NCI-H526 treated with DMSO at 0.1 percent for 48 hours (cell line): Measurements from ENCODE around the gene ABCC9.
"Not testable (repeated sequence)": the region's sequence is repeated elsewhere in the genome, so short reads cannot be mapped to it uniquely, and the experiment has no call there.

ENCODE experiments used
- DNase-seq: peaks from one replicate; lab custom pipeline; 2025; lab: John Stamatoyannopoulos, UW

Gene ABCC9

DNA sequence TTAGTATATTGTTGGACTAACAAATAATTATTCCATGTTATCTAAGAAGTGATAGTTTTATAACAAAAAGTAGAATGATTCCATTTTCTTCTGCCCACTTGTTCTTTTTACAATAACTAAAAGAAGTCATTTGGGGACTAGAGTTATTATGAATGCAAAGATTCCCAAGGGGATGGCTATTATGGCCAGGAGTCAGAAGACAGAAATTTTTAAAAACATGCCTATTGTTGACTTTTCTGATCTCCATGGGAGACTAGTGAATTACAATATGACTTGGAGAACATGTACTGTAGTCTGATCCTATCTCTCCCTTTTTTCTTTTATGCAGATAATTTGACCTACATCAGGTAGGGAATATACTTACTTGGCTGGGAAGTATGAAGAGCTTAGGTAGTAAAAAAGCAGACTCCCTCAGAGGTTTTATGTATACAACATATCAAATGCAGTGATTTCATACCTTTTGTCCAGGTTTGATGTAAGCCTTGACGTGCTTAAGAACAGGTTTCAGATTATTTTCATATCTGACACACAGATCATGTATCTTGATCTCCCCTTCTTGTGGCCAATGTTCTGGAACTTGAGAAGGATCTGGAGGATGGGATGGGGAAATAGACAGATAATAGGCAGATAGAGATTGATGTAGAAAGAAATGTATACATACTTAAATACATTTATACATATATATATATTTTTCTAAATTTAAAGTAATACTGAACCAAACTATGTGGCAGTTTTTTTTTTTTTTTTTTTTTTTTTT is 125.7 kb downstream of the ABCC9 start:
- no peak for DNase-seq

DNA sequence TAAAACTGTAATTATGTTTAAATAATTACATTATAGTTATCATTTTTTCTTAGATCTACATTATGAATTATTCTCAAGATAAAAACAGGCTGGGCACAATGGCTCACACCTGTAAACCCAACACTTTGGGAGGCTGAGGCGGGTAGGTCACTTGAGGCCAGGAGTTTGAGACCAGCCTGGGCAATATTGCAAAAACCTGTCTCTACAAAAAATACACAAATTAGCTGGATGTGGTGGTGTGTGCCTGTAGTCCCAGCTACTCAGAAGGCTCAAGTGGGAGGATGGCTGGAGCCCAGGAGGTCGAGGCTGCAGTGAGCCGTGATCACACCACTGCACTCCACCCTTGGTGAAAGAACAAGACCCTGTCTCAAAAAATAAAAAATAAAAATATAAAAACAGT is 126.4 kb downstream of the ABCC9 start:
- no peak for DNase-seq

DNA sequence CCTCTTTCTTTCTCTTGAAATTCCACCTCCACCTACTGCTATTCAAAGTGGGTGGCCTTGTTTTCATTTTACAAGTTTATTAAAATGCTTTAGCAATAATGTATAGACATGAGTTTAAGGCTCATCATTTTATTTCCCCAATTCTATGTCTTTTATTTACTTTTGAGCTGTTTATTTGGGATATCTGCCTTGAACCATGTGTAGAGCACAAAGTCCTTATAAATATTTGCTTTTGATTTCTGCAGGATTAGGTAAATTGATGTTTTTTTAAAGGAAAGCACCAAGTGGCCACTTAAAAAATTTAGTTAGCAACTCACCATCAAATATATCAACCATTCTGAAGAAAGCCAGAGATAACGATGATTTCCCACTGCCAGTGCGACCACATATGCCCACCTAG is 126.9 kb downstream of the ABCC9 start:
- no peak for DNase-seq

DNA sequence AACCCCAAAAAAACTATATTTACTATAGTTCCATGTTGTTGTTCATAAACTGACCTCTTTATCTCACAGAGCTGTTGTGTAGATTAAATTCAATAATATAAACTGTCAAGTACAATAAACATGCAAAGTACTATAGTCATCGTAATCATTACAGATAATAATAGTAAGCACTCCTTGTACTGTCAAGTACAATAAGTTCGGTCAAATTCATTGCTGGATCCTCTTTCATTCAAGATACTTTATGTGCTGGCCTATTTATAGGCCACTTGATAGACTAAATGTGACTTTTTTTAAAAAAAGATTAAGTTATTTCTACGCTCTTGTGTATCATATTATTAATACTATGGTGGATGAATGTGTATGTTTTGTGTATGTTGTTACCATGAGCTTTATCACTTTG is 127.5 kb downstream of the ABCC9 start:
- DNase-seq: no peak

DNA sequence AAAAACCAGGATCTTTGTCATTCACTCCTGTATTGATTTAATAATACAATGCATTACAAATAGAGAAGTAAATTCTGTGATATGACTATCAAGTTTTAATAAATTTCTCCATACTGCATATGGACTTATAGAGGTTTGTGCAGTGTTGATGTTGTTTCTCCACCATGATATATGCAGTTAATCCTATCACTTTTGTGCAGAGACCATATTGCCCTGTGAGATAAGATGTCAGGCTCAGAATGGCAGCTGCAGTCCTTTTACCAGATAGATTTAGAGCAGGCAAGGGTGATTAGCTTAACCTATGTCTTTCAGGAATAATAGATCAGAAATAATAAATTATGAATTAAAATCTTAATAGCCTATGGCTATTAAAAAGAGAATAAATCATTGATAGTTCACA is 128.1 kb downstream of the ABCC9 start:
- no peak for DNase-seq

DNA sequence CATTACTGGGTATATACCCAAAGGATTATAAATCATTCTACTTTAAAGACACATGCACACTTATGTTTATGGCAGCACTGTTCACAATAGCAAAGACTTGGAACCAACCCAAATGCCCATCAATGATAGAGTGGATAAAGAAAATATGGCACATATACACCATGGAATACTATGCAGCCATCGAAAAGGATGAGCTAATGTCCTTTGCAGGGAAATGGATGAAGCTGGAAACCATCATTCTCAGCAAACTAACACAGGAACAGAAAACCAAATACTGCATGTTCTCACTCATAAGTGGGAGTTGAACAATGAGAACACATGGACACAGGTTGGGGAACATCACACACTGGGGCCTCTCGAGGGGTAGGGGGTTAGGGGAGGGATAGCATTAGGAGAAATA is 128.9 kb downstream of the ABCC9 start:
- not testable (repeated sequence) for DNase-seq

DNA sequence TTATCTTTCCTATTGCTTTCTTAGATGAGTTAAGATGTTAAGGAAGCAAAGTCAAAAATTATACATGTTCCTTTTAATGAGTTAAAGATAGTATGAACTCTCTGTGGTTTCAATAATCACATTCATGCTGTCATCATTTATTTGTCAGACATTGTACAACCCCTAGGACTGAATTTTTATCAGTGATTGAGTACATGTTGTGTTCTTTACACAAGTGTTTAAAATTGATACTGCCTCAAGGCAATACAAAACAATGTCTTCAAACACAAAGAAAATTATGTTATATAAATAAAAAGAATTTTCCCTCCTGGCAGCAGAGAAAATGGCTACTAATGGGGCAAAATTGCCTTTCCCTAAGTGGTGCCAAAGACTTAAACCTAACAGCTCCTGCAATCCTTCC is 132.1 kb downstream of the ABCC9 start:
- DNase-seq: no peak

DNA sequence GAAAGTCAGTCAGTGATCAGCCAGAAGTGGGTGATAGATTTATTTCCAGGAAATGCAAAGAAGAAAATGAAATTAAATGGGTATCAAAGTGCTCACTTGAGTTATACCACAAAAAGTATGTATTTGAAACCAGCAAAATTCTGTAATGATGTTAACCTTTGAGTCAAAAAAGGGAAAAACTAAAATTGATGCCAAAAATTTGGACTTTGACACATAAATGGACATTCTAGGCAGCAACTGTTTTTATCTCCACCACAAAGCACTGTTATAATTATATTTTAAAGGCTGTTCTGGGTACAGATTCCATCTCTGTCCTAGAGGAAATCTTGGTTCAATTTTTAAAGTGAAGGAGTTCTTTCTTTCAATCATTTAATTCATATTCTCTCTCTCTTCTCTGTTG is 135.0 kb downstream of the ABCC9 start:
- DNase-seq: no peak

DNA sequence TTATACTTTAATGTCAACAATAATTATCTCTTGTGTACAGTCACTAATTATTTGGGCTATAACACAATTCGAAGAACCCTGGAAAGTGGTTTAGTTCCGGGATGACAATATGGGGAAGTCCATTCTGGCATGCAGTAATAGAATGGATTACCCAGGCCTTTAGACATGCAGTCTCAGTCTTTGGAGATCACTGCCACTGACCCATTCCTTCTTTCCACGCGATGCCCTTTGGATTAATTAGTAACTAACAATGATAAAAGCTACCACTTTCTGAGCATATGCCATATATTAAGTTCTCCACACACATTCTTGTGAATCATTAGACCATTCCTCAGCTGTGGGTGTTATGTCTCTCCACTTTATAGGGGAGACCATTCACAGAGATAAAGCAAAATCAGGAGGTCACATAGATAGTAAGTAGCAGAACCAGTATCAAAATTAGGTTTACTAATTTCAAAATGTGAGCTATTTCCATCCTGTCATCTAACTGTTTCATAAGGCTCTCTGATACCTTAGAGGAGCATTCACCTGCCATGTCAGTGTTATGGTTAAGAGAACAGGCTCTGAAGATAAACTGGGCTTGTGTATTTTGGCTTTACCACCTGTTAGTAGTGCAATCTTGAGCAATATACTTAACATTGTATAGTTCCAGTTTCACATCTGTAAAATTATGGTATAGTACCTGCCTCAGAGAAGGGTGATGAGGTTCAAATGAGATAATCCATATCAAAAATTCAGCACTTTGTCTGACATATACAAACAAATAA is 139.5 kb downstream of the ABCC9 start:
- no peak for DNase-seq

DNA sequence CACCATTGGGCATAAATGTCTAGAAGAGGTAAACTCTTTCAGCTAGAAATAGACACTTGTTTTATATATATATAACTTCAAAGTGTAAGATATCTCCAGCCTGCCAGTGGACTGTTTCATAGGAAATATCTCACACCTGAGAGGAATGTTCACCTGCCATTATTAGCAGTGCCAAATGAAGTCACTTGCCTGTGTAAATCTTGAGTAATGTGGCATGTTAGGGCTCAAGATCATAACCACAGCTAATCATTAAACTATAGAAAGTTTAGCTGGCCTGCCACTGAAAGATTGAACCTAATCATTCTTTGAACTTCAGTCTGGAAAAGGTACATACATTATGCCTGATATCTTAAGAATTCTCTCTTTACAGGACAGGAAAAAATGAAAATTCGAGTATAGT is 141.2 kb downstream of the ABCC9 start:
- no peak for DNase-seq

DNA sequence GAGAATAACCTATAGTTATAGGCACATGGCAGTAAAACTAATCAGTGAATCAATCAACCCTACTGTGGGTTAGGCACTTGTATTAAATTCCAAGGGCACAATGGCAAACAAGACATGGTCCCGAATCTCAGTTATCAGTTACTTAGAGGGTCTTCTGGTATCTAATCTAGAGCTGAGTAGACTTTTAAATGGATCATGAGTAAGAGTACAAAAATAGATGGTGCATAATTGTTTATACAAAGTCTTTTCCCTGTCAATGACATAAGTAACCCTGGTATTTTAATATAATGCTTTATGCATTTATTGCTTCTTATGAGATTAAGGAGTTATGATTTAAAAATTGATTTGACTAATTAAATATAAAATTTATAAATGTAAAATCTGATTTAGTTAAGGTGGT is 143.7 kb downstream of the ABCC9 start:
- no peak for DNase-seq

DNA sequence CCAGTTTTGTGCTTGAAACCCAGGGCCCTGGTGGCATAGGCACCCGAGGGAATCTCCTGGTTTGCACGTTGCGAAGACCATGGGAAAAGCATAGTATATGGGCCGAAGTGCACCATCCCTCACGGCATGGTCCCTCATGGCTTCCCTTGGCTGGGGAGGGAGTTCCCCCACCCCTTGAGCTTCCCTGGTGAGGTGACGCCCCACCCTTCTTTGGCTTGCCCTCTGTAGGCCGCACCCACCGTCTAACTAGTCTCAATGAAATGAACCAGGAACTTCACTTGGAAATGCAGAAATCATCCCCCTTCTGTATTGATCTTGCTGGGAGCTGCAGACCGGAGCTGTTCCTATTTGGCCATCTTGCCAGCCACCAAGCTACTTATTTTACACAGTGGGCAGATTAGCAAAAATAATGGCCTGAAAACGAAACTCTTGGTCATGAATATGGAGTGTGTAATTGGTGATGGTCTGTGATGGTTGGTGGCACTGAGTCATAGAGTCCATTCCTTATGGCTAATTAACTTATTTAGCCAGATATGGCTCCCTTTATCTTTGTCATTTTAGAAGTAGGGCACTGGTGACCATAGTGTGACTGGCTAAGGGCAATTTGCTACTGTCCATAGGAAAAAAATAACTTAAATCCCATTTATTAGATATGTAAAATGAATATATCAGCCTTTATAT is 145.4 kb downstream of the ABCC9 start:
- DNase-seq: no peak

DNA sequence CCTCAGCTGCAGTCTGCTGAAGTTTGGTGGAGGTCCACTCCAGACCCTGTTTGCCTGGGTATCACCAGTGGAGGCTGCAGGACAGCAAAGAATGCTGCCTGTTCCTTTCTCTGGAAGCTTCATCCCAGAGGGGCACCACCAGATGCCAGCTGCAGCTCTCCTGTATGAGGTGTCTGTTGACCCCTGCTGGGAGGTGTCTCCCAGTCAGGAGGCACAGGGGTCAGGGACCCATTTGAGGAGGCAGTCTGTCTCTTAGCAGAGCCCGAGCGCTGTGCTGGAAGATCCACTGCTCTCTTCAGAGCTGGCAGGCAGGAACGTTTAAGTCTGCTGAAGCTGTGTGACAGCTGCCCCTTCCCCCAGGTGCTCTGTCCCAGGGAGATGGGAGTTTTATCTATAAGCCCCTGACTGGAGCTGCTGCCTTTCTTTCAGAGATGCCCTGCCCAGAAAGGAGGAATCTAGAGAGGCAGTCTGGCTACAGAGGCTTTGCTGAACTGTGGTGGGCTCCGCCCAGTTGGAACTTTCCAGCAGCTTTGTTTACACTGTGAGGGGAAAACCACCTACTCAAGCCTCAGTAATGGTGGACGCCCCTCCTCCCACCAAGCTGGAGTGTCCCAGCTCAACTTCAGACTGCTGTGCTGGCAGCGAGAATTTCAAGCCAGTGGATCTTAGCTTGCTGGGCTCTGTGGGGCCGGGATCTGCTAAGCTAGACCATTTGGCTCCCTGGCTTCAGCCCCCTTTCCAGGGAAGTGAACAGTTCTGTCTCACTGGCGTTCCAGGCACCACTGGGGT is 146.2 kb downstream of the ABCC9 start:
- DNase-seq: not testable (repeated sequence)

DNA sequence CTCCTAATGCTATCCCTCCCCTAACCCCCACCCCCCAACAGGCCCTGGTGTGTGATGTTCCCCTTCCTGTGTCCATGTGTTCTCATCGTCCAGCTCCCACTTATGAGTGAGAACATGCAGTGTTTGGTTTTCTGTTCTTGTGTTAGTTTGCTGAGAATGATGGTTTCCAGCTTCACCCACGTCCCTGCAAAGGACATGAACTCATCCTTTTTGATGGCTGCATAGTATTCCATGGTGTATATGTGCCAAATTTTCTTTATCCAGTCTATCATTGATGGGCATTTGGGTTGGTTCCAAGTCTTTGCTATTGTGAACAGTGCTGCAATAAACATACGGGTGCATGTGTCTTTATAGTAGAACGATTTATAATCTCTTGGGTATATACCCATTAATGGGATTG is 151.5 kb downstream of the ABCC9 start:
- not testable (repeated sequence) for DNase-seq

DNA sequence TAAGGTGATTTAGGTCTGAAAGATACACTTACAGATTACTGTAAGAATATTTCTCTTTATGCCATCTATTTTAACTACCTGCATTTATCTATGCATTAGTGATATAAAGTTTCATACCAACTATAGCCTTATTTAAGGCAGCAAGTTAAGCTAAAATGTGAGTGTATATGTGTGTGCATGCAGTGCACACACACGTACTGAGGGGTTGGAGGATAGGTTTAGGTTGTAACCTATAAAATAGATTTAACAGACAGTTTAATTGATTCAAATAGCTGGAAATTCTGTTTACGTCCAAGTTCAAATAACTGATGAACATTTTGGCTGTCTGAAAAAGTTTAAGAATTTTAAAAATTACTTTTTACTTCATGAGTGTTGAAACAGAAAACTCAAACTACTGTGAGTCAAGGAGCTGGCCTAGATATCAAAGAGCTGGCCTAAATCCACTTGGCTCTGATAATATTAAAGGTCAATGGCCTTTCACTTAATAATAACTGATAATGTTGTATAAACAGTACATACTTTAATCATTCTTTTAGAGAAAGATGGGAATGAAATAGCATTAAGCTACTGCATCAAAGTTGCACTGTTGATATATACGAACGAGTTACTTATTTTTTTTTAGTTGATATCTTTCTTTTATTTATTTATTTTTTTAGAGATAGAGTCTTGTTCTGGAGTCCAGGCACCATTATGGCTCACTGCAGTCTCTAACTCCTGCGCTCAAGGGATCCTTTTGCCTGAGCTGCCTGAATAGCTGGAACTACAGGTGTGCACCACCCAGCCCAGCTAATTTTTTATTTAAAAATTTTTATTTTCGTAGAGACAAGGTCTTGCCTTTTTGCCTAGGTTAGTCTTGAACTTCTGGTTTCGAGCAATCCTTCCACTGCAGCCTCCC is 152.9 kb downstream of the ABCC9 start:
- DNase-seq: no peak

DNA sequence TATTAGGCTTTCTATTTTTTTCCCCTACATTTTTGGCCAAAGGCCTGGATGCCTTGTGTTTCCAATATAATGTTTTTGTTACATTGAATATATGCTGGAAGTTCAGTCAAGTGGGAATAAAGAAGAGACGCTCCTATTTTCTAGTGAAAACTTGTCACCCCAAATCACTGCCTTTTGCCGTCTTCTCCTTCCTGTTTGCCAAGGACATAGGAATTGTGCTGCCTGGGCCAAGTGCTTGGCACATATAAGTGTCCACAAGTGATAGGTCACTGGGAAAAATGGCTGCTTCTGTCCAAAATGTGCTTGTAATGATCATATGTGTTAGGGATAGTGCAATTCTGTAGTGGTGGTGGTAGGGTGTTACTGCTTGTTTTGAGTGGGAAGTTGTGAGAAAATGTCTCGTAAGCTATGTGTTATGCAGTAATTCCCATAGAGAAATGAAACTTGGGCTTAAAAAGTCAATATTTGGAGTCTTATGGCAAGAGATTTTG is 155.1 kb downstream of the ABCC9 start:
- no peak for DNase-seq

DNA sequence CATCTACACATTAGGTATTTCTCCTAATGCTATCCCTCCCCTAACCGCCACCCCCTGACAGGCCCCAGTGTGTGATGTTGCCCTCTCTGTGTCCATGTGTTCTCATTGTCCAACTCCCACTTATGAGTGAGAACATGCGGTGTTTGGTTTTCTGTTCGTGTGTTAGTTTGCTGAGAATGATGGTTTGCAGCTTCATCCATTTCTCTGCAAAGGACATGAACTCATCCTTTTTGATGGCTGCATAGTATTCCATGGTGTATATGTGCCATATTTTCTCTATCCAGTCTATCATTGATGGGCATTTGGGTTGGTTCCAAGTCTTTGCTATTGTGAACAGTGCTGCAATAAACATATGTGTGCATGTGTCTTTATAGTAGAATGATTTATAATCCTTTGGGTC is 158.5 kb downstream of the ABCC9 start:
- not testable (repeated sequence) for DNase-seq

DNA sequence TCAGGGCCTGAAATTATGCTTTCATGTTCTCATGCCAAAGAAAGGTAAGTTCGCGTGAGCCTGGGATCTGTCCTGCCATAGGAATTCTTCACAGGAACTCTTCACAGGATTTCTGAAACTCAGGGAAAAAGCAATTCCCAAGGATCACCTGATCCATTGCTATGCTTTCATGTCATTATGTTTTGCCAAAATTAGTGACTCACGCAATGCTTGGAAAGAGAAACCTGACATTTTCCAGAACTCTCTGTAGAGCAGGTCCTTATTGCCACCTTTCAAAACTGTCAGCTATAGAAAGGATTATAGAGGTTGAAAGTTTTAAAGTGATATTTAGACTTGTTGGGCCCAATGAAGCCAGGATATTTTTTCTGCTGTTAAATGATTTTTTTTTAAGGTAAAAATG is 160.4 kb downstream of the ABCC9 start:
- DNase-seq: no peak

DNA sequence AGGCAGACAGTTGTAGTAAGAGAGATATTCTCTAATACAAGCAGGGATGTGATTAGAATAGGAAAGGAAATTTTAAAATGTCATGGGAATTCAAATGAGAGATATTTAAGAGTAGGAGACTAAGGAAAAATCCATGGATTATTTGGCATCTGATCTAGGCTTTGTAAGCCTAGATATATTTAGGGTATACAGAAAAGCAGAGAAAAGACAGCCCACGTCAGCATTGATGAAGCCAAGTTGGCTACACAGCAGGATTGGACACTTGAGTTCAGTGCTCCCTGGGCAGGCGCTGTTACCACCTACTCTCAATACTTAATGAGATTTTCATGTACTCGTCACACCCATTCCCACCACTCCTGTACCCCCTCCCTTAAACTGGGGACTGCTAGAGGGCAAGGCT is 165.1 kb downstream of the ABCC9 start:
- DNase-seq: no peak

DNA sequence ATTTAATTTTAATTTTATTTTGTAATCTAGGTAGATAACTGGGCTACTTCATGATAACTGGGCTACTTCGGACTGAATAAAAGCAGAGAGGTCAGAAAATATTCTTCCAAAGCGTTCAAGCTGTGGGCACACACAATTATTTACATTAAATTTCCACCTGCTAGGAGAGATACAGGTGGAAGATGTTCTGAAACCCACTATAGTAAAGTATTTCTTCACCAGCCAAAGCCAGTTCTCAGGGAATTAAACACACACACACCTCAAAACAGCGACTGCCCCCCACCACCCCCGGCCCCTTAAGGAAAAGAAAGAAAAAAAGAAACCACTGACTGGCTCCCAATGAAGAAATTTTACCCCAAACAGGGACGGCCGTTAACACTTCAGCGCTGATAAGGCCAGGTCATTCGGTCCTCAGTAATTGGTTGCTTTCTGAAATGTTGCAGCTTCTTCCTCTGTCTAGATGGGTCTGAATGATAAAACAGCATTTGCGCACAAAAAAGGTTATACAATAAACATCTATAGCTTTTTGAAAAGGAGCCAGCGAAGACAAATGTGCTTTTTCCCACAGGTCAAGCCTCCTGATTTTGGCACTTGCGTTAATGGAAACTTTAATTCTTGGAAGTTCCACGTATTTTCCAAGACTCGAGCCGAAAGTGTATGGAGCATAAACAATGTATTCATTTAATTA is 165.9 kb downstream of the ABCC9 start:
- DNase-seq: no peak
